Globus pallidus (tissue), 1 donor: ENCODE measurements around the gene CSF1R.
"Not testable (repeated sequence)": the region's sequence is repeated elsewhere in the genome, so short reads cannot be mapped to it uniquely, and the experiment has no call there.

Source experiments
- DNase-seq: peaks from one replicate; pipeline ENCODE4 v3.0.0-alpha.2; 2015; ENCODE audit warnings: low spot score

Gene CSF1R

DNA sequence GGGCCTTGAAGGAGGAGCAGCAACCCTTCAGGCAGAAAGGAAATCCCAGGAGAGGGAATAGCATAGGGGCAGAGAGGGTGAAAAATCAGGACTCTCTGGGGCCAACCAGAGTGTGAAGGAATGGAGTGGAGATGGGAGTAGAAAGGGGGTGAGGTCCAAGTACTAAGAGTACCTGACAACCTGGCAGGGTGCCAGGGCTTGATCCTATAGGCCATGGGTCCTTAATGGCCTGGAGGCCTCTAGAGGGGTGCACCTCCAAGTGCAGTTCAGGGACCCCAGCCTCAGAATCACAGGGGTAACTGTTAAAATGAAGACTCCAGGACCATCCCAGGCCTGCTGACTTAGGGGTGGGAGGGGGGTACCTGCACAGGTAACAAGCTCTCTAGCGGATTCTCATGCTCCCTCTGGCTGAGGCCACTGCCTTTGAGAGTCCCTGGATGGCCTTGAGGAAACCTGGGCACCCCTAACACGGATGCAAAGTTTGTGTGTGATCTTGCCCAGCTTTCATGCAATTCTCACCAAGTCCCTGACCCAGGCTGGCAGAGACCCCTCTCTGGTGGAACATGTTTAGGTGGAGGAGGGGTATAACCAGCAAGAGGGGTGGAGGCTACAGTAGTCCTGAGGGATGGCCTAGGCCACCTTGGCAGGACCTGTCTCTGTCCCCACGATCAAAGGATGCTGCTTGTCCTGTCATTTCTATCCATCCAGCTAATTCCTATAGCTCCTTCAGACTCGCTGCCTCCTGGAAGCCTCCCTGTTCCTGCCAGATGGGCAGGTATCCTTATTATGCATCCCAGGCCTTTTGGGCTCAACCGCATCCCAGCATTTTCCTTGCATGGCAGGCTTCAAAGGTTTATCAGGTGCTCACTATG is 17.6 kb upstream of the CSF1R start:
- DNase-seq: no peak

- DNase-seq: no peak
Measured at GRCh38 chr5:150101023-150101422, 14.7 kb upstream of the CSF1R start.

- DNase-seq: no peak
Measured at GRCh38 chr5:150097152-150097551, 10.8 kb upstream of the CSF1R start.

GRCh38 chr5:150092159-150092787 is 5.9 kb upstream of the CSF1R start:
- DNase-seq: no peak

- DNase-seq: no peak
Measured at GRCh38 chr5:150085191-150085912, 1.0 kb downstream of the CSF1R start.

DNA sequence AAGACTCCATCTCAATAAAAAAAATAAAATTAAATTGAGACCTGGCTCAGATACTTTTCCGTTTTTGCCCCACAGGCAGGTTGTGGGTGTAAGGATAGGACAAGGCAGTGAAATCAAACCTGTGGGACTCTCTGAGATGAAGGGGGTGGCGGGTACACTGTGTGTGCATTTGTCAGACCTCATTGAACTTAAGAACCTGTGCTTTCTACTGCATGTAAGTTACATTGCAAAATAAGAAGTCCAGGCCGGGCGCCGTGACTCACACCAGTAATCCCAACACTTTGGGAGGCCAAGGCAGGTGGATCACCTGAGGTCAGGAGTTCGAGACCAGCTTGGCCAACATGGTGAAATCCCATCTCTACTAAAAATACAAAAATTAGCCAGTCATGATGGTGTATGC is 1.6 kb downstream of the CSF1R start:
- not testable (repeated sequence) for DNase-seq

DNA sequence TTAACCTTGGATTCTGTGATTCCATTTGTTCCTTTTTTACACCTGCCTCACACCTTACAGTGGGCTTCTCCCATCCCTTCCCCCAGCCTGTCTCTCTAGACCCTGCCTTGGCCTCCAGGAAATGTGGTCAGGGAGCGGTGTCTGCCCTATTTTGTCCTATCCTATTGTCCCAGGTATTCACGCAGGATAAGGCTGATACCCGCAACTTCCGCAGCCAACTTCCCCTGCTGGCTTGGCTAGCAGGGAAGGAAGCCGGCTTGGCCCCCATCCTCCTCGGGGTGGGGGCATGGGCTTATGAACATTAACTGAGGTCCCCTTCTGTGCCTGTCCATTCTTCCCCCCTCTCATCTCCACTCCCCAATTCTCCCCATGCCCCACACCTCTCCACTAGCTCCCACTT is 3.5 kb downstream of the CSF1R start:
- peak; percentile 26 for DNase-seq

- no peak for DNase-seq
Measured at GRCh38 chr5:150082374-150082773, 4.0 kb downstream of the CSF1R start.

GRCh38 chr5:150081541-150082283 is 4.6 kb downstream of the CSF1R start:
- DNase-seq: peak; percentile 69

DNA sequence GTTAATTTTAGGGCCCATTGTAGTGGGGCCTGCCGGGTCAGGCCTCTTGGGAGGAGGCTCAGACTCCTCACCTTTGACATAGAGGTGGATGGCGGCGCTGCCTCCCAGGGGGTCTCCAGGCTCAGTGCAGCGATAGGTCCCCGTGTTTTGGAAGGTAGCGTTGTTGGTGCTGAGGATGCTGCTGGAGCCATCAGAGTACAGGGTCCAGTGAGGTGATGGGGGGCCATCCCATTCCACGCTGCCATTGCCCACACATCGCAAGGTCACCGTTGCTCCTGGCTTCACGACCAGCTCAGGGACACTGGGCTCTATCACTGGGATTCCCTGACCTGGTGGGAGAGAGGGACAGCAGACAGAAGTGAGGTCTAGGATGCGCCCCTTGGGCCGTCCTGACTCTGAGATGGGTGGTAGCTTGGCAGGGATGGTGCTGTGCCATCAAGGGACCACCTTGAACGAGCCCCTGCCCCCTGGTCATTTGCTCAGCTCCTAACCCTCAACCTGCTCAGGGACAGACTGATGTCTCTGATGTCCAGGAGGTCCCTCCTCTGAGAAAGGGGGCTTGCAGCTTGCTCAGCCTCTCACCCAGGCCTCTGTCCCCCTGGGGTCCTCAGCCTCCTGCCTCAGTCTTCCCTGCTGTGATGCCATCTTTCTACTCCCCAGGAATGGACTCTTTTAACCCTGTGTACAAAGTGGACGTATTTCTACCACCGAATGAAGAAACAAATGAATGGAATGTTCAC is 5.5 kb downstream of the CSF1R start:
- no peak for DNase-seq

GRCh38 chr5:150079909-150080461 is 6.4 kb downstream of the CSF1R start:
- no peak for DNase-seq

- no peak for DNase-seq
Measured at GRCh38 chr5:150078802-150079689, 7.3 kb downstream of the CSF1R start.

DNA sequence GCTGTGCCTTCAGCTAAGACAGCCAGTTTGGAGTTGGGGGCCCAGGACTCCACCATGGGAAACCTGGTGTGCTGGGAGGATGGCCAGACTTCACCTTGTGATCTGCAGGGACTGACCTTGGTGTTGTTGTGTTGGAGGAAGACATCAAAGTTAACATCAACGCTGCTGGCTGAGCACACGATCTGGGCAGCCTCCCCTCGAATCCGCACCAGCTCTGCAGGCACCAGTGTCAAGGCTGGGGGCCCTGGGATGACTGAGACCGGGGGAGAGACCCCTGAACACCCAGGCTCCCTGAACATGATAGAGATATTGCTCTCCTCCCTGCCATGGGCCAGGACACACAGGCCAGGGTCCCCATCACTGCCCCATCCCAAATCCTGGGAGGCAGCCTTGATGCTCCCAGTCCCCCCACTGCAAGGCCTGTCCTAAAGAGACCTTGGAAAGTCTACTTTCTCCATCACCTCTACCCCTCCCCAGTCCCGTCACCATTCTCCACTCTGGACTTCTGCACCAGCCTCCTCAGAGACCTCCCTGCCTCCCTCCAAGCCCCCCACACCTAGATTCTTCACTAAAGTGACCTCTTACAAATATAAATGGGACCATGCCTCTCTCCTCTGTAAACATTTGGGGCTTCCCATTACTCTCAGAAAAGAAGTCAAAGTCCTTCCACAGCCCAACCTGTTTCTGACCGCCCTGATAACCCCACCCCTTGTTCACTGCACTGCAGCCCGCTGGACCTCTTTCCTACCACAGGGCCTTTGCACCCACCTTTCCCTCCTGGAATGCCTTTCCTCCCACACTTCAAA is 8.2 kb downstream of the CSF1R start:
- DNase-seq: no peak

GRCh38 chr5:150077060-150077459 is 9.3 kb downstream of the CSF1R start:
- DNase-seq: no peak

DNA sequence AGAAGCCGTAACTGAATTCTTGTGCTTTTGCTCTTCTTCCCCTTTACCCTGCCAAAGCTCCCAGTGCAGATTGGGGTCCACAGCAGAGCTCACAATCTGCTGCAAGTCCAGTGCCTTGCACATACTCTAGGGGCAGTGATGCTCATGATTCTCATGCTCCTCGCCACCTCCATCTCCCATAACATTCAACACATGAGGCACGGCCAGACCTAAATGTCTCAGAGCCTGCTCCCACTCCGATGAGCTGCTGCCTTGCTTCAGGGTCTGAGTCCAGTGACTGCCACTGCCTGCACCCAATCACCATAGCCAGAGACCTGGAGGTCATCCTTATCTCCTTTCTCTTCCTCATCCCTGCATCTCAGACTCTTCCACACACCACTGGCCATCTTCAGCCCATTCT is 10.5 kb downstream of the CSF1R start:
- no peak for DNase-seq

- no peak for DNase-seq
Measured at GRCh38 chr5:150075233-150075632, 11.1 kb downstream of the CSF1R start.

DNA sequence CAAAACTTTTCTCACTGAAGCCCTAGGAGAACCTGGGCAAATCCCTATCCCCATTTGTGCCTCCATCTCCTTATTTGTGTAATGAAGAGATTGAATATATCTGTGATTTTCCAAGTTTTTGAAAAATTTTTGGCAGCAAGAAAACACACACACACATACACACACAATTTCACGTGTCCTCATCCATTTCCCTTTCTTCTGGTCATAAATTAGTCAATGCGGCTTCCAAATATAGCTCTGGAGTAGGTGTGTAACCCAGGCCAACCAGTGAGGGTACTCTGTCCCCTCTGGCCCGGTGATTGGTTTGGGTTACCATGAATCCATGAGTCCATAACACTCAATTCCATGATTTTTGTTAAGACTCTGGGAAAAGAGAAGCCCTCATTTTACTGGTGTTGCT is 12.7 kb downstream of the CSF1R start:
- no peak for DNase-seq

DNA sequence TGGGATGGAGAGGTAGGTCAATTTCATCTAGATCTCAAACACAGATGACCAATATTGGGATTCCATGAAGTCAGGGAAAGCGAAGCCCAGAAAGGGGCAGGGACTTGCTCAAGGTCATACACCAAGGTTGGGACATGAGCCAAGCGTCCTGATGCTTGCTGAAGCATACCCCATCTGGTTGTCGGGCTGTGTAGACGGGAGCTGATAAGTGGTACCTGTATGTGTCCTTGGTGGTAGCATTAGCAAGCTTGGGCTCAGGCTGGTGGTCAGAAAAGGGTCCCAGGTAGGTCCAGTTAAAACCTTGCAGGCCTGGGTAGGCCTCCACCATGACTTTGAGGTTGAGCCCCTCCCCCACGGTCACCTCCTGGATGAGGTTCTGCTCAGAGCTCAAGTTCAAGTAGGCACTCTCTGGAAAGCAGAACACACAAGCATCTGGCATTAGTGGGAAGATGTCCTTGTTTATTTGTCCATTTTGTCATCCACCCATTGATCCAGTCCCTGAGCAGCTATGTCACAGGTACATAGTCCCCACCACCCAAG is 13.2 kb downstream of the CSF1R start:
- DNase-seq: no peak

DNA sequence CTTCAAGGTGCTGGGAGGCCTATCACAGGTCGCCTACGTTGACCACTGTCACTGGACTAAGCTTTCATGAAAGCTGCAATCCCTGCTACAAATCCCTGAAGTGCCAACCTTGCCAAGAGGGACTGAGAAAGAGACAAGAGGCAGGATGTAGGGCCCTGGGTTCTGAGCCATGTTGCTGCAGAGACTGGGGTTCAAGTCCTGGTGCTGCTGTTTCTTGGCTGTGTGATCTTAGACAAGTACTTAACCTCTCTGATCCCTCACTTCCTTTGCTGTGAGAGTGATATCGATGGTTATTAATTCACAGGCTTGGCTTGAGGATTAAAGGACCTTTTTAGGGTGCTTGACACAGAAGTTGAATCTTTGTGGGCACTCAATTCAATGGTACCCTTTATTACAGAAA is 15.5 kb downstream of the CSF1R start:
- DNase-seq: no peak
